ENCODE data around the gene TMEM217. TPM values are rescaled to one million over a fixed set of nuclear protein-coding genes. Genes with fewer than 3 reads are reported as not detected.

Gene TMEM217
- total and polyA plus RNA-seq, 7 experiments from 2014 or later: 0.28 to 2.8 (median 0.78) TPM; not detected in 2

DNA sequence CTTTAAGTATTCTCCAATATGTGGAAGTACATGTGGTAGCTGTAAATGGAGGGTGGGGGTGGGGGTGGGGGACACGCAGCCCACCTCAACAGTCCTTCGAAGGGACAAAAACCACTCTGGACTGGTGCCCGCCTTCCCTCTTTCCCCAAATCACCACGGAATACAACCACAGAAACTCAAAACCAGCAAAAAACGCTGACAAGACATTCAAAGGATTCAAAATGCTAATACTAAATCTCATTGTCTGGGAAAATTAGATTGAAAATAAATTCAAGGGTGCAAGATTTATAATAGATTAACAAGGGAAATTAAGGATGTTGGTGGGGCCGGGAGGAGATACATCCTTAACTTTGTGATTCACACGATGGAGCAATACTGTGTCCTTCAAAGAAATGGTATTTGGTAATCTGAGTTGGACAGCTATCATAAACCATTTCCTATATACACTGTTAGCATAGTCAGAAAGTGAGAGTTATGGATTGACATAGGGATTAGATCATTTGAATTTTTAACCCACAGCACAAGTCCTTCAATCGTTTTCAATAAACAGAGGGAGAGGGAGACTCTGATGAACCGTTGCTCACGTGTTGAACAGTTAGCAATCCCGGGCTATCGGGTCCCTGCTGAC, 1.1 kb downstream of the TMEM217 start:
- Histone ChIP-seq H3K27me3 (ENCODE audit: control insufficient read depth in 2 of 2, insufficient read depth in 2 of 2, low read length in 2 of 2) (no peaks in the 10 kb centered on the region), H3K27ac (ENCODE audit: low read depth, low read length) (peak overlapping the region; percentile 87), H3K4me1 (ENCODE audit: control insufficient read depth in 2 of 2, insufficient read depth in 2 of 2, low read length in 2 of 2) (peaks cover 18 to 21% of the 10 kb centered on the region in 2 donors), H3K36me3 (ENCODE audit: control insufficient read depth in 2 of 3, insufficient read depth in 3 of 3, low read length in 3 of 3) (peaks cover 0 to 4% (median 0%) of the 10 kb centered on the region in 3 experiments), H3K9me3 (ENCODE audit: control insufficient read depth in 2 of 3, low read length in 3 of 3) (no peaks in the 10 kb centered on the region), H3K4me3 (ENCODE audit: low read length) (peak overlapping the region; percentile 92)
- ChIA-PET CTCF (no interaction called here), POLR2A (interaction anchor here (1.1 to 1.9 kb wide), 4 partner anchors 9 to 381 kb away, joined by 3 to 8 read pairs (median 5); partner anchors contain the start of gene MTCH1)
- peaks cover 24 to 51% (median 40%) of the 10 kb centered on the region in 7 donors for H3K4me1 Mint-ChIP-seq
- no peaks in the 10 kb centered on the region for H3K27me3 Mint-ChIP-seq
- peaks cover 0 to 6% (median 0%) of the 10 kb centered on the region in 5 donors for H3K36me3 Mint-ChIP-seq
- DNase-seq (no peak), ATAC-seq (no peak)
- peak overlapping the region; percentile 8 to 92 (median 85) for H3K27ac Mint-ChIP-seq
- peaks cover 0 to 2% (median 0%) of the 10 kb centered on the region in 11 donors for H3K9me3 Mint-ChIP-seq
- intact Hi-C loops (cut with micrococcal nuclease): loop anchor here (1.0 to 5.0 kb wide), 6 partner anchors 16 to 372 kb away; partner anchors contain the start of genes C6orf89 (in 1 of the 2), CMTR1 (in 1 of the 2), MTCH1 (in 1 of the 2) and RNF8 (in 1 of the 2)
- peak overlapping the region; percentile 34 to 99 (median 88) for H3K4me3 Mint-ChIP-seq

DNA sequence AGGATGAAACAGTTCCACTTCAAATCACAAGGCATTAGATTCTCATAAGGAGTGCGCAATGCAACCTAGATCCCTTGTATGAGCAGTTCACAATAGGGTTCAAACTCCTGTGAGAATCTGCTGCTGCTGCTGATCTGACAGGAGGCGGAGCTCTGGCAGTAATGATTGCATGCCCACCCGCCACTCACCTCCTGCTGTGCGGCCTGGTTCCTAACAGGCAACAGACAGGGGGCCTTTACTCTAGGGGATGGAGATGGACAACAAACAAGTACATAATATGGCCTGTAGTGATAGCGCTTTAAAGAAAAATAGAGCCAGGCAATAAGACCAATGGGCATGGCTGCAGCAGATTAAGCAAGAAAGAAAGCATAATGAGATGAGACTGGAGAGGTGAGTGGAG, 3.1 kb downstream of the TMEM217 start:
- Mint-ChIP-seq H3K27me3 (no peaks in the 10 kb centered on the region), H3K27ac (peak overlapping the region in 1 of 9 donors; percentile 2), H3K36me3 (peaks cover 0 to 3% (median 0%) of the 10 kb centered on the region in 5 donors), H3K4me3 (peak overlapping the region in 1 of 10 donors; percentile 54), H3K4me1 (peaks cover 21 to 45% (median 35%) of the 10 kb centered on the region in 7 donors), H3K9me3 (no peaks in the 10 kb centered on the region)
- DNase-seq: no peak
- Histone ChIP-seq H3K4me1 (ENCODE audit: control insufficient read depth in 2 of 2, insufficient read depth in 2 of 2, low read length in 2 of 2) (peaks cover 18 to 20% of the 10 kb centered on the region in 2 donors), H3K9me3 (ENCODE audit: control insufficient read depth in 2 of 3, low read length in 3 of 3) (no peaks in the 10 kb centered on the region), H3K27ac (ENCODE audit: low read depth, low read length) (no peak overlapping the region), H3K27me3 (ENCODE audit: control insufficient read depth in 2 of 2, insufficient read depth in 2 of 2, low read length in 2 of 2) (no peaks in the 10 kb centered on the region), H3K4me3 (ENCODE audit: low read length) (no peak overlapping the region), H3K36me3 (ENCODE audit: control insufficient read depth in 2 of 3, insufficient read depth in 3 of 3, low read length in 3 of 3) (peaks cover 0 to 4% (median 0%) of the 10 kb centered on the region in 3 experiments)
- intact Hi-C loops (cut with micrococcal nuclease): loop anchor here in 1 of 2 donors (5.0 kb wide), 2 partner anchors 97 to 177 kb away; partner anchors contain the start of genes CMTR1 and RNF8
- ChIA-PET CTCF (no interaction called here), POLR2A (no interaction called here)
- ATAC-seq: no peak

GRCh38 chr6:37253486-37254007, 4.4 kb downstream of the TMEM217 start:
- DNase-seq: no peak
- H3K27me3 Mint-ChIP-seq: peaks cover 0 to 8% (median 0%) of the 10 kb centered on the region in 5 donors

DNA sequence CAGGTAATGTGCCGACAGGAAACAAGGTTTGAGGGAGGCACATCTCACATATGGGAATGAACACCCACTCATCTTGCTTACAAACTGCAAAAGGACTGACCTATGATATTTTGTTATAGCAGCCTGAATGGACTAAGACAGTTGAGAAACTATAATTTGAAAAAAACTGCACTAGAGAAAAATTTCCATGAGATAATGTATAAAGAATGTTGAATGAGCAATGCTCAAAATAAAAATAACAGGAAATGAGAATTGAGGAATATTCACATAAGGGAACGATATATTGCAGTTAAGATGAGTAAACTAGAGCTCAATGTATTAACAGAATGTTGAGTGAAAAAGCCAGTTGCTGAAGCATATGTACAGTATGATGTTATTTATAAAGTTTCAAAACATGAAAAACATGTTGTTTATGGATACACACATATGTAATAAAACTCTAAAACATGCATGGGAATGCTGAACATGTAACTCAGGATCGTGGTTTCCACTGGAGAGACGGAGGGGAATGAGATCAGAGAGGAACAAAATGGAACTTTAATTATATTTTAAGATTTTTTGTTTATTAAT, 6.6 kb downstream of the TMEM217 start:
- ChIA-PET CTCF (no interaction called here), POLR2A (interaction anchor here (0.7 kb wide), 1 partner anchor 747 kb away, joined by 3 read pairs; no protein-coding TSS in a partner anchor)
- Histone ChIP-seq H3K36me3 (ENCODE audit: control insufficient read depth in 2 of 3, insufficient read depth in 3 of 3, low read length in 3 of 3) (no peaks in the 10 kb centered on the region), H3K4me3 (ENCODE audit: low read length) (no peak overlapping the region), H3K27me3 (ENCODE audit: control insufficient read depth in 2 of 2, insufficient read depth in 2 of 2, low read length in 2 of 2) (no peaks in the 10 kb centered on the region), H3K9me3 (ENCODE audit: control insufficient read depth in 2 of 3, low read length in 3 of 3) (no peaks in the 10 kb centered on the region), H3K27ac (ENCODE audit: low read depth, low read length) (no peak overlapping the region), H3K4me1 (ENCODE audit: control insufficient read depth in 2 of 2, insufficient read depth in 2 of 2, low read length in 2 of 2) (no peaks in the 10 kb centered on the region)
- Mint-ChIP-seq H3K27ac (no peak overlapping the region), H3K4me1 (peaks cover 0 to 23% (median 2%) of the 10 kb centered on the region in 7 donors), H3K36me3 (peaks cover 0 to 3% (median 3%) of the 10 kb centered on the region in 5 donors), H3K4me3 (peak overlapping the region in 1 of 10 donors; percentile 11), H3K27me3 (peaks cover 0 to 13% (median 4%) of the 10 kb centered on the region in 5 donors), H3K9me3 (peaks cover 0 to 2% (median 0%) of the 10 kb centered on the region in 11 donors)
- no peak for ATAC-seq
- DNase-seq: no peak
- intact Hi-C loops (cut with micrococcal nuclease): no loop called here

More at GRCh38 chr6:37253486-37254007, 4.4 kb downstream of the TMEM217 start:
- peaks cover 10 to 34% (median 22%) of the 10 kb centered on the region in 7 donors for H3K4me1 Mint-ChIP-seq
- intact Hi-C loops (cut with micrococcal nuclease): no loop called here
- ChIA-PET CTCF (interaction anchor here (0.8 kb wide), 1 partner anchor 16 kb away, joined by 3 read pairs; no protein-coding TSS in a partner anchor), POLR2A (no interaction called here)
- no peak overlapping the region for H3K4me3 Mint-ChIP-seq
- peaks cover 0 to 3% (median 0%) of the 10 kb centered on the region in 5 donors for H3K36me3 Mint-ChIP-seq
- H3K4me3 ChIP-seq (ENCODE audit: low read length): no peak overlapping the region
- H3K27ac Mint-ChIP-seq: no peak overlapping the region
- H3K36me3 ChIP-seq (ENCODE audit: control insufficient read depth in 2 of 3, insufficient read depth in 3 of 3, low read length in 3 of 3): peaks cover 0 to 4% (median 0%) of the 10 kb centered on the region in 3 experiments
- ATAC-seq: no peak
- peaks cover 7 to 12% of the 10 kb centered on the region in 2 donors for H3K4me1 ChIP-seq (ENCODE audit: control insufficient read depth in 2 of 2, insufficient read depth in 2 of 2, low read length in 2 of 2)
- H3K27me3 ChIP-seq (ENCODE audit: control insufficient read depth in 2 of 2, insufficient read depth in 2 of 2, low read length in 2 of 2): no peaks in the 10 kb centered on the region
- H3K9me3 Mint-ChIP-seq: no peaks in the 10 kb centered on the region
- no peaks in the 10 kb centered on the region for H3K9me3 ChIP-seq (ENCODE audit: control insufficient read depth in 2 of 3, low read length in 3 of 3)
- H3K27ac ChIP-seq (ENCODE audit: low read depth, low read length): no peak overlapping the region

DNA sequence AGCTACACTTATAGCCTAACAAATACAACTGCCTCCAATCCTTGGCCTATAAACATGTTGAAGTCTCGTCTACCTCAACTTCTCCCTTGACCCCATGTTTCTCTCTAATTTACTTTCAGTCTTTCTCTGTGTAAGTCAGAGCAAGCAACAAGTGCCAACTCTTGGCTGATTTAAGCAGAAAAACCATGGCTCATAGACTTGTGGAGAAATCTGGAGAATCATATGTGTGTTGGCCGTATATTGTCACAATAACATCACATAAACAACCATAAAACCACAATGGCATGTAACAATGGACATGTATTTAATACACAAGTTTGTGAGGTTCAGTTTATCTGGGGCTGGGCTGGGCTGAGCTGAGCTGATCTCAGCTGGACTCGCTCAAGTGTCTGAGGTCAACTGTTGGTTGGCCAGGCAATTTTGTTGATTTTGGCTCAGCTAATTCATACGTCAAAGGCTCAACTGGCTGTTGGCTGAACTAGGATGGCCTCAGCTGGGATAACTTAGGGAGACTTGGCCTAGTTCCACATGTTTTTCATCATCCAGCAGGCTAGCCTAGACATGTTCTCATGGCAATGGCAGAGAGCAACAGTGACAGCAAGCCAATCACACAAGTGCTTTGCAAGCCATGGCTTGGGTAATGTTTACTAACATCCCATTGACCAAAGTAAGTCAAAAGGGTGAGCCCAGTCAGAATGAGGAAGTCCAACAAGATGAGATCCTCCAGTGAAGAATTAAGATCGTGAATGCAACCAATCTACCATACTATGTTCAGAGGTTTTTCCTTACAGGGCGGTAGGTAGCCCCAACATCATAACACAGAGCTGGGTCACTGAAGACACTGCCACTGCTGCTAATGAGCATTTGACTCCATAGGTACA, 13.3 kb downstream of the TMEM217 start:
- Histone ChIP-seq H3K9me3 (ENCODE audit: control insufficient read depth in 2 of 3, low read length in 3 of 3) (no peaks in the 10 kb centered on the region), H3K4me1 (ENCODE audit: control insufficient read depth in 2 of 2, insufficient read depth in 2 of 2, low read length in 2 of 2) (peaks cover 0 to 10% of the 10 kb centered on the region in 2 donors), H3K4me3 (ENCODE audit: low read length) (no peak overlapping the region), H3K27ac (ENCODE audit: low read depth, low read length) (no peak overlapping the region), H3K27me3 (ENCODE audit: control insufficient read depth in 2 of 2, insufficient read depth in 2 of 2, low read length in 2 of 2) (no peaks in the 10 kb centered on the region), H3K36me3 (ENCODE audit: control insufficient read depth in 2 of 3, insufficient read depth in 3 of 3, low read length in 3 of 3) (no peaks in the 10 kb centered on the region)
- DNase-seq (no peak), ATAC-seq (no peak)
- H3K4me1 Mint-ChIP-seq: peaks cover 8 to 22% (median 9%) of the 10 kb centered on the region in 7 donors
- peaks cover 0 to 8% (median 3%) of the 10 kb centered on the region in 5 donors for H3K36me3 Mint-ChIP-seq
- ChIA-PET CTCF (interaction anchor here (0.9 kb wide), 1 partner anchor 791 kb away, joined by 3 read pairs; no protein-coding TSS in a partner anchor), POLR2A (no interaction called here)
- peaks cover 0 to 18% (median 4%) of the 10 kb centered on the region in 5 donors for H3K27me3 Mint-ChIP-seq
- H3K4me3 Mint-ChIP-seq: no peak overlapping the region
- no peak overlapping the region for H3K27ac Mint-ChIP-seq
- H3K9me3 Mint-ChIP-seq: peaks cover 0 to 2% (median 0%) of the 10 kb centered on the region in 11 donors
- intact Hi-C loops (cut with micrococcal nuclease): no loop called here

DNA sequence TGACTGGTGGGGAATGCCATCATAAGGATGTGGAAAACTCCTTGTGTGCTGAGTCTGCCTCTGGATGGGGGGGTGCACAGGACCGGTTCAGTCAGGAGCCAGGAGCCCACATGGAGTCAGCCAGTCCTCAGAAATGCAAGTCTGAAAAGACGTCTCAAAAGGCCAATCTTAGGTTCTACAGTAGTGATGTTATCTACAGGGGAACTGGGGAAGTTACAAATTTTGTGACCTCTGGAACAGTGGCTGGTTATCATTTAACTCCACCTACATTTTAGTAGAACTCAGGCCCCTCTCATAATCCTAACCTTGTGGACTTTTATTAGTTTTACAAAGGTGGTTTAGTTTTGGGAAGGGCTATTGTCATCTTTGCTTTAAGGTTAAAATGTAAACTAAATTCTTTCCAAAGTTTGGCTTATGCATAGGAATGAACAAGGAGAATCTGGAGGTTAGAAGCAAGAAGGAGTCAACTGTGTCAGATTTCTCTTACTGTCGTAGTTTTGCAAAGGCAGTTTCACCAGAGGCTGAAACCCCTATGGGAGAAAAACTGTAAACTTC, 14.1 kb downstream of the TMEM217 start:
- Mint-ChIP-seq H3K27me3 (peaks cover 0 to 13% (median 4%) of the 10 kb centered on the region in 5 donors), H3K4me3 (no peak overlapping the region), H3K4me1 (peaks cover 8 to 25% (median 11%) of the 10 kb centered on the region in 7 donors), H3K36me3 (peaks cover 0 to 8% (median 3%) of the 10 kb centered on the region in 5 donors), H3K9me3 (peaks cover 0 to 2% (median 0%) of the 10 kb centered on the region in 11 donors), H3K27ac (no peak overlapping the region)
- Histone ChIP-seq H3K4me1 (ENCODE audit: control insufficient read depth in 2 of 2, insufficient read depth in 2 of 2, low read length in 2 of 2) (peaks cover 0 to 10% of the 10 kb centered on the region in 2 donors), H3K4me3 (ENCODE audit: low read length) (no peak overlapping the region), H3K27me3 (ENCODE audit: control insufficient read depth in 2 of 2, insufficient read depth in 2 of 2, low read length in 2 of 2) (no peaks in the 10 kb centered on the region), H3K9me3 (ENCODE audit: control insufficient read depth in 2 of 3, low read length in 3 of 3) (no peaks in the 10 kb centered on the region), H3K27ac (ENCODE audit: low read depth, low read length) (no peak overlapping the region), H3K36me3 (ENCODE audit: control insufficient read depth in 2 of 3, insufficient read depth in 3 of 3, low read length in 3 of 3) (no peaks in the 10 kb centered on the region)
- no peak for ATAC-seq
- ChIA-PET POLR2A (no interaction called here), CTCF (no interaction called here)
- intact Hi-C loops (cut with micrococcal nuclease): no loop called here
- no peak for DNase-seq
